Measurements from ENCODE around the gene ATF5.

GRCh38 chr19:49968279-49968922 lies 39.4 kb downstream of the ATF5 start:
- TF ChIP-seq REST (IDR thresholded peaks at IDR 0.05; ENCODE audit: insufficient replicate concordance, low read depth) (no peak), POLR2AphosphoS5 (IDR thresholded peaks at IDR 0.05; ENCODE audit: low read depth) (no peak), GABPA (IDR thresholded peaks at IDR 0.05; ENCODE audit: low read depth) (no peak)
- TF ChIP-seq, protein P1, sequence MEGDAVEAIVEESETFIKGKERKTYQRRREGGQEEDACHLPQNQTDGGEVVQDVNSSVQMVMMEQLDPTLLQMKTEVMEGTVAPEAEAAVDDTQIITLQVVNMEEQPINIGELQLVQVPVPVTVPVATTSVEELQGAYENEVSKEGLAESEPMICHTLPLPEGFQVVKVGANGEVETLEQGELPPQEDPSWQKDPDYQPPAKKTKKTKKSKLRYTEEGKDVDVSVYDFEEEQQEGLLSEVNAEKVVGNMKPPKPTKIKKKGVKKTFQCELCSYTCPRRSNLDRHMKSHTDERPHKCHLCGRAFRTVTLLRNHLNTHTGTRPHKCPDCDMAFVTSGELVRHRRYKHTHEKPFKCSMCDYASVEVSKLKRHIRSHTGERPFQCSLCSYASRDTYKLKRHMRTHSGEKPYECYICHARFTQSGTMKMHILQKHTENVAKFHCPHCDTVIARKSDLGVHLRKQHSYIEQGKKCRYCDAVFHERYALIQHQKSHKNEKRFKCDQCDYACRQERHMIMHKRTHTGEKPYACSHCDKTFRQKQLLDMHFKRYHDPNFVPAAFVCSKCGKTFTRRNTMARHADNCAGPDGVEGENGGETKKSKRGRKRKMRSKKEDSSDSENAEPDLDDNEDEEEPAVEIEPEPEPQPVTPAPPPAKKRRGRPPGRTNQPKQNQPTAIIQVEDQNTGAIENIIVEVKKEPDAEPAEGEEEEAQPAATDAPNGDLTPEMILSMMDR (IDR thresholded peaks at IDR 0.05; ENCODE audit: insufficient read depth, low read length) = no peak

Measured in HL-60 (cell line).